ENCODE results near the gene RXRB. TPM values are rescaled to one million over a fixed set of nuclear protein-coding genes. Genes with fewer than 3 reads are reported as not detected.

The RXRB gene
- total and polyA plus RNA-seq, 2 donors (not counting 3 experiments of a cell fraction or from before 2014, with no cell fraction given): 43.4 to 44.4 TPM

DNA sequence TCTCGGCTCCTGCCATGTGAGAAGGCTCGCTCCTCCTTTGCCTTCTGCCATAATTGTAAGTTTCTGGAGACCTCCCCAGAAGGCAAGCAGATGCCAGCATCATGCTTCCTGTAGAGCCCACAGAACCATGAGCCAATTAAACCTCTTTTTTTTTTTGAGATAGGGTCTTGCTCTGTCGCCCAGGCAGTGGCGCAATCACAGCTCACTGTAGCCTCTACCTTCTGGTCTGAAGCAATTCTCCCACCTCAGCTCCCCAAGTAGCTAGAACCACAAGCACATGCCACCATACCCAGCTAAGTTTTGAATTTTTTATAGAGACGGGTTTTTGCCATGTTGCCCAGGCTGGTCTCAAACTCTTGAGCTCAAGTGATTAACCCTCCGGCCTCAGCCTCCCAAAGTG is 36.4 kb upstream of the RXRB start:
- no TSS peak for BruUV-seq (replicated peaks)
- H3K36me3 ChIP-seq (ENCODE audit: control insufficient read depth in 2 of 2, extremely low read depth in 1 of 2, insufficient read depth in 2 of 2, low read length in 2 of 2): no peaks in the 10 kb centered on the region
- FAIRE-seq (no peak), DNase-seq (ENCODE audit: low read depth, low spot score) (no peak)
- ChIA-PET POLR2A (interaction anchor here (0.7 kb wide), 1 partner anchor 1507 kb away, joined by 7 read pairs; no protein-coding TSS in a partner anchor), CTCF (interaction anchor here (1.3 to 7.7 kb wide), 2 partner anchors 12 to 87 kb away, joined by 3 to 43 read pairs; no protein-coding TSS in a partner anchor)
- no peak overlapping the region for H3K9ac ChIP-seq (replicated peaks; ENCODE audit: extremely low read depth, insufficient read depth, low read length)
- H3K4me2 ChIP-seq (ENCODE audit: insufficient read depth, low read length): no peak overlapping the region
- no peaks in the 10 kb centered on the region for H3K79me2 ChIP-seq (ENCODE audit: control insufficient read depth, insufficient read depth, low read length)
- H2AFZ ChIP-seq (ENCODE audit: low read depth, low read length): no peak overlapping the region
- no peaks in the 10 kb centered on the region for H4K20me1 ChIP-seq (replicated peaks; ENCODE audit: control insufficient read depth, extremely low read depth, insufficient read depth, low read length)
- peaks cover 16 to 24% of the 10 kb centered on the region in 2 experiments for H3K27me3 ChIP-seq (ENCODE audit: control insufficient read depth in 2 of 2, insufficient read depth in 2 of 2, low read length in 2 of 2)
- no peak overlapping the region for H3K4me3 ChIP-seq (replicated peaks in 1 of 3; ENCODE audit: insufficient read depth in 1 of 3, low read depth in 1 of 3, low read length in 3 of 3)
- H3K9me1 ChIP-seq (replicated peaks; ENCODE audit: control insufficient read depth, extremely low read depth, insufficient read depth, low read length): no peaks in the 10 kb centered on the region
- no peak overlapping the region for H3K27ac ChIP-seq (ENCODE audit: insufficient read depth, low read depth, low read length)
- dilution Hi-C loops (cut with MboI; ENCODE audit: extremely low pct_ligation_motif_present, low sequenced_read_pairs): no loop called here
- no peaks in the 10 kb centered on the region for H3K4me1 ChIP-seq (ENCODE audit: control insufficient read depth, extremely low read depth, insufficient read depth, low read length)
- TF ChIP-seq GATA2 (IDR thresholded peaks at IDR 0.05; ENCODE audit: insufficient read depth, insufficient read length, low read depth, low read length): no peak
- TF ChIP-seq, protein P1, sequence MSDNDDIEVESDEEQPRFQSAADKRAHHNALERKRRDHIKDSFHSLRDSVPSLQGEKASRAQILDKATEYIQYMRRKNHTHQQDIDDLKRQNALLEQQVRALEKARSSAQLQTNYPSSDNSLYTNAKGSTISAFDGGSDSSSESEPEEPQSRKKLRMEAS (IDR thresholded peaks at IDR 0.05; ENCODE audit: insufficient read depth, insufficient read length): no peak
- TF ChIP-seq MYC (IDR thresholded peaks at IDR 0.05; ENCODE audit: low read depth, low read length): no peak
- no peaks in the 10 kb centered on the region for H3K9me3 ChIP-seq (replicated peaks; ENCODE audit: control insufficient read depth, insufficient read depth, low read length)
- intact Hi-C loops (cut with micrococcal nuclease): no loop called here

DNA sequence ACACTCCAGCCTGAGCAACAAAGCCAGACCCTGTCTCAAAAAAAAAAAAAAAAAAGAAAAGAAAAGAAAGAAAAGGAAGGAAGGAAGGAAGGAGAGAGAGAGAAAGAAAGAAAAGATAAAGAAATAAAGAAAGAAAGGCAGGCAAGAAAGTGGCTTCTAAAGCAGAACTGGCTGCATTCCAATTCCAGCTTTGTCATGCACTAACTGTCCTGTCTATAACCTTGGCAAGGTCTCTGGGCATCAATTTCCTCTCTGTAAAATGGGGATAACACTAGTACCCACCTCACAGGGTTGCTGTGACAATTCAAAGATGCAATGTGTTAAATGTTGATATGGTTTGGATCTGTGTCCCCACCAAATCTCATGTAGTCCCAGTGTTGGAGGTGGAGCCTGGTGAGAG is 35.9 kb upstream of the RXRB start:
- Histone ChIP-seq H3K4me2 (ENCODE audit: insufficient read depth, low read length) (no peak overlapping the region), H3K9ac (replicated peaks; ENCODE audit: extremely low read depth, insufficient read depth, low read length) (no peak overlapping the region), H3K27ac (ENCODE audit: insufficient read depth, low read depth, low read length) (no peak overlapping the region), H2AFZ (ENCODE audit: low read depth, low read length) (no peak overlapping the region), H4K20me1 (replicated peaks; ENCODE audit: control insufficient read depth, extremely low read depth, insufficient read depth, low read length) (no peaks in the 10 kb centered on the region), H3K4me1 (ENCODE audit: control insufficient read depth, extremely low read depth, insufficient read depth, low read length) (no peaks in the 10 kb centered on the region), H3K36me3 (ENCODE audit: control insufficient read depth in 2 of 2, extremely low read depth in 1 of 2, insufficient read depth in 2 of 2, low read length in 2 of 2) (no peaks in the 10 kb centered on the region), H3K4me3 (replicated peaks in 1 of 3; ENCODE audit: insufficient read depth in 1 of 3, low read depth in 1 of 3, low read length in 3 of 3) (no peak overlapping the region), H3K79me2 (ENCODE audit: control insufficient read depth, insufficient read depth, low read length) (no peaks in the 10 kb centered on the region), H3K27me3 (ENCODE audit: control insufficient read depth in 2 of 2, insufficient read depth in 2 of 2, low read length in 2 of 2) (peaks cover 18 to 27% of the 10 kb centered on the region in 2 experiments), H3K9me3 (replicated peaks; ENCODE audit: control insufficient read depth, insufficient read depth, low read length) (no peaks in the 10 kb centered on the region), H3K9me1 (replicated peaks; ENCODE audit: control insufficient read depth, extremely low read depth, insufficient read depth, low read length) (no peaks in the 10 kb centered on the region)
- TF ChIP-seq FOS (IDR thresholded peaks at IDR 0.05; ENCODE audit: borderline replicate concordance, insufficient read depth, low read length) (no peak), POLR2AphosphoS5 (IDR thresholded peaks at IDR 0.05; ENCODE audit: insufficient read depth, low read depth, low read length) (no peak), JUN (IDR thresholded peaks at IDR 0.05; ENCODE audit: borderline replicate concordance, insufficient read depth, insufficient read length, low read depth) (no peak)
- TF ChIP-seq, protein P1 (IDR thresholded peaks at IDR 0.05; ENCODE audit: insufficient read depth, insufficient read length): no peak
- intact Hi-C loops (cut with micrococcal nuclease): no loop called here
- CTCF ChIA-PET: interaction anchor here (1.1 to 7.7 kb wide), 6 partner anchors 9 to 252 kb away, joined by 3 to 43 read pairs (median 4); no protein-coding TSS in a partner anchor
- dilution Hi-C loops (cut with MboI; ENCODE audit: extremely low pct_ligation_motif_present, low sequenced_read_pairs): no loop called here
- POLR2A ChIA-PET: interaction anchor here (0.7 kb wide), 1 partner anchor 1507 kb away, joined by 7 read pairs; no protein-coding TSS in a partner anchor
- DNase-seq (ENCODE audit: low read depth, low spot score) (no peak), FAIRE-seq (no peak)
- no TSS peak for BruUV-seq (replicated peaks)
